ENCODE results near the gene ZNF493. TPM values are rescaled to one million over a fixed set of nuclear protein-coding genes. Genes with fewer than 3 reads are reported as not detected.

The ZNF493 gene
- total RNA-seq, 2 donors from 2014 or later, result 33.3 to 41.7 TPM

GRCh38 chr19:21439201-21439751 lies 42.3 kb downstream of the ZNF493 start:
- Histone ChIP-seq H3K4me3 (peak overlapping the region; percentile 53), H3K9me3 (peaks cover 3% of the 10 kb centered on the region), H3K36me3 (no peaks in the 10 kb centered on the region), H3K27me3 (replicated peaks; ENCODE audit: insufficient read depth) (no peaks in the 10 kb centered on the region), H3K4me1 (ENCODE audit: control insufficient read depth in 1 of 2, low read depth in 2 of 2) (peaks cover 3 to 13% of the 10 kb centered on the region in 2 donors), H3K27ac (peak overlapping the region; percentile 25 to 55)
- no peak for ATAC-seq (ENCODE audit: insufficient number of reproducible peaks, low FRiP score, low read depth)
- DNase-seq (ENCODE audit: low spot score), result no peak
- no peak for TF ChIP-seq CTCF (IDR thresholded peaks at IDR 0.05)

GRCh38 chr19:21440321-21440720 lies 43.4 kb downstream of the ZNF493 start:
- H3K27me3 ChIP-seq (replicated peaks; ENCODE audit: insufficient read depth), result no peaks in the 10 kb centered on the region
- TF ChIP-seq CTCF (IDR thresholded peaks at IDR 0.05), result no peak
- ATAC-seq (ENCODE audit: insufficient number of reproducible peaks, low FRiP score, low read depth) (no peak), DNase-seq (ENCODE audit: low spot score) (no peak)
- peaks cover 3% of the 10 kb centered on the region for H3K9me3 ChIP-seq
- H3K27ac ChIP-seq, result peak overlapping the region; percentile 25 to 55
- H3K4me3 ChIP-seq, result peak overlapping the region; percentile 47
- H3K36me3 ChIP-seq, result no peaks in the 10 kb centered on the region
- H3K4me1 ChIP-seq (ENCODE audit: control insufficient read depth in 1 of 2, low read depth in 2 of 2), result peaks cover 3 to 4% of the 10 kb centered on the region in 2 donors

GRCh38 chr19:21451187-21451586 lies 54.3 kb downstream of the ZNF493 start:
- no peak for TF ChIP-seq CTCF (IDR thresholded peaks at IDR 0.05)
- H3K36me3 ChIP-seq, result no peaks in the 10 kb centered on the region
- no peaks in the 10 kb centered on the region for H3K4me1 ChIP-seq (ENCODE audit: control insufficient read depth in 1 of 2, low read depth in 2 of 2)
- no peak for ATAC-seq (ENCODE audit: insufficient number of reproducible peaks, low FRiP score, low read depth)
- peaks cover 9% of the 10 kb centered on the region for H3K9me3 ChIP-seq
- no peaks in the 10 kb centered on the region for H3K27me3 ChIP-seq (replicated peaks; ENCODE audit: insufficient read depth)
- no peak overlapping the region for H3K27ac ChIP-seq
- no peak for DNase-seq (ENCODE audit: low spot score)
- H3K4me3 ChIP-seq, result no peak overlapping the region

- Histone ChIP-seq H3K4me1 (ENCODE audit: control insufficient read depth in 1 of 2, low read depth in 2 of 2) (no peaks in the 10 kb centered on the region), H3K36me3 (no peaks in the 10 kb centered on the region), H3K27ac (no peak overlapping the region), H3K4me3 (no peak overlapping the region), H3K27me3 (replicated peaks; ENCODE audit: insufficient read depth) (no peaks in the 10 kb centered on the region), H3K9me3 (peaks cover 13% of the 10 kb centered on the region)
- no peak for TF ChIP-seq CTCF (IDR thresholded peaks at IDR 0.05)
- no peak for ATAC-seq (ENCODE audit: insufficient number of reproducible peaks, low FRiP score, low read depth)
- no peak for DNase-seq (ENCODE audit: low spot score)
Observed at GRCh38 chr19:21454901-21455300, 58.0 kb downstream of the ZNF493 start.

GRCh38 chr19:21460686-21461085 lies 63.8 kb downstream of the ZNF493 start:
- no peaks in the 10 kb centered on the region for H3K27me3 ChIP-seq (replicated peaks; ENCODE audit: insufficient read depth)
- H3K4me3 ChIP-seq, result no peak overlapping the region
- TF ChIP-seq CTCF (IDR thresholded peaks at IDR 0.05), result no peak
- H3K27ac ChIP-seq, result no peak overlapping the region
- no peaks in the 10 kb centered on the region for H3K4me1 ChIP-seq (ENCODE audit: control insufficient read depth in 1 of 2, low read depth in 2 of 2)
- H3K36me3 ChIP-seq, result no peaks in the 10 kb centered on the region
- peaks cover 7% of the 10 kb centered on the region for H3K9me3 ChIP-seq
- DNase-seq (ENCODE audit: low spot score), result no peak
- no peak for ATAC-seq (ENCODE audit: insufficient number of reproducible peaks, low FRiP score, low read depth)
